NCI-H345 treated with DMSO at 0.1 percent for 48 hours (cell line): ENCODE data around the gene TTC19.

Experiments used
- DNase-seq: peaks from one replicate; lab custom pipeline; 2025; ENCODE audit not compliant: unreplicated experiment; lab: John Stamatoyannopoulos, UW

The TTC19 gene, protein sequence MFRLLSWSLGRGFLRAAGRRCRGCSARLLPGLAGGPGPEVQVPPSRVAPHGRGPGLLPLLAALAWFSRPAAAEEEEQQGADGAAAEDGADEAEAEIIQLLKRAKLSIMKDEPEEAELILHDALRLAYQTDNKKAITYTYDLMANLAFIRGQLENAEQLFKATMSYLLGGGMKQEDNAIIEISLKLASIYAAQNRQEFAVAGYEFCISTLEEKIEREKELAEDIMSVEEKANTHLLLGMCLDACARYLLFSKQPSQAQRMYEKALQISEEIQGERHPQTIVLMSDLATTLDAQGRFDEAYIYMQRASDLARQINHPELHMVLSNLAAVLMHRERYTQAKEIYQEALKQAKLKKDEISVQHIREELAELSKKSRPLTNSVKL

DNA sequence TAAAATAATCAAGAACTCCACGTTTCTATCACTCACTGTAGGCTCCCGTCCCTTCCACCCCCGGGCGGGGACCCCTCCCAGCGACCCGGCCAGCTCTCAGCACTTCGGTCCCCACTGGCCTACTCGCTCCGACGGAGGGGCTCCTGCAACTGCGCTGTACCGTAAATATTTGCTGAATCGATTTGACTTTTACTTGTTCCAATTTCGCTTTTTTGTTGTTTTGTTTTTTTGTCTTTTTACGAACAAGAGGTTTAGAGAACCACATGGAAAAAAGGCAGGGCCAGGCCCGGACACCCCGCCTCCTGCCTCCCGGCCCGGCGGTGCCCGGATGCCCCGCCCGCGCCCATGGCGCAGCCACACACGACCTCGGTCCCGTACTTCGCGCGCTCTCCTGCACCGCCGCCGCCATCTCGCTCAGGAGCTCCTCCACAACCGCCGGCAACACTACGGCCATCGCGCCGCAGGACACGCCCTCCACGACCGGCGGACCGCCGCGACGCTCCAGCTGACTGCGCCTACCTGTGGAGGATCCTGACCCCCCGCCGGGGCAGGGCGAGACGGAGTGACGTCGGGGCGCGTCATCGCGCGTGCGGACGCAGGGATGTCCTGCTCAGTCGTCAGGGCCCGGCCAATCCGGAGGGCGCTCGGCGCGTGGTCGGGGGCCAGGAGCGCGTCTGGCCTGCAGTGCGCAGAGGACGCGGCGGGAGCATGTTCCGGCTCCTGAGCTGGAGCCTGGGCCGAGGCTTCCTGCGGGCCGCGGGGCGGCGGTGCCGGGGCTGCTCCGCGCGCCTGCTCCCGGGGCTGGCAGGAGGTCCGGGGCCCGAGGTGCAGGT, at the start of gene TTC19, which contains the start of gene ZSWIM7:
TTC19 (plus strand) TSS at position 684 of the 833 bp plus-strand sequence; CDS start at position 709, 25 bp downstream.
ZSWIM7 (minus strand) TSS at position 564 of the 833 bp plus-strand sequence; CDS start at position 454, 110 bp downstream.
- DNase-seq = peak; percentile 67

DNA sequence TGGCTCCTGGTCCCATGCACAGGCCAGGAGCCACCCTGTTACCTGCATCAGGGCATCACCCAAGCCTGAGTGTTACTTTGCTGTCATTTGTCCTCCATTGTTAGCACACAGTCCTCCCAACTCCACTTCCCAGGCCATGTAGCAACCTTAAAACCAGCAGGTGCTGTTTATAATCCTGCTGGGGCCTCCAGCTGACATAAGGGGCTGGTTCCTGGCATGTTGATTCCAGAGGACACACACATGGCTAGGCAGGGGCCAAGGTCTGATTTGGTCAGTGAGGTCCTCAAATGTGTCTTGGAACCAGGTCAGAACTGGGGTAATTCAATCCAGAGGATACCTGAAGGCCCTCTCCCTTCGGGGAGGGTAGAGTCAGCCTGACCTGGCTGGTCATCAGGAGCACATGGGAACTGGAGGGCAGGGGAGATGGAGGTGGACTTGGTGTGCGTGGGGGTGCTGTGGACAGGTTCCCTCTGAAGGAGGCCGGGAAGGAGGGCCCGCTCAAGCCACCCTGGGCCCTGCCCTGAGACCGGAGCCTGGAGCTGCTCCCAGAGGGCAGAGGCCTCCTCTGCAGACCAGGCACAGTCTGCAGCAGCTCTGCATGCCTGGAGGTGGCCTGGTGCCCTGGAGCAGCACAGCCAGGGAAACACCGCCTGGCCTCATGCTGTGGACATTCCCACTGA, 48.1 kb upstream of the TTC19 start:
- DNase-seq = no peak

DNA sequence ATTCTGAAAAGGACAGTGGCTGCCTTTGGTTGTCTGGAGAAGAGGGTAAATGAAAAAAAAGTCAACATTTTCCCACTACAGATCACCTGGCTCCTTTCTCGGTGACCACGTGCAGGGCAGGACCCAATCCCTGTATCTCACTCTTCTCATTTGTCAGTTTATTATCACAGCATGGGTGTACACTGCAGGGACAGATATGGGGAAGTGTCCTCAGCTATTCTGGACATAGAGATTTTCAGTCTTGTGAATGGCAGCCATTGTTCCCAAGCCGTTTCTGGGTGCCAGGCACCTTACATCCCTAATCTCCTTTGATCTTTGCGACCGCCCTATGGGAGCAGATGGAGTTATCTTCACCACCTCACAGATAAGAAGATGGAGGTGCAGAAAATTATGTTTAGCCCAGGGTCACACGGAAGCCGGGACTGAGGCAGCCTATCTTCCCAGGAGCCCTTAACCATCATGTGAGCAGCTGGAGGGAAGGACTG, 47.5 kb upstream of the TTC19 start:
- no peak for DNase-seq

DNA sequence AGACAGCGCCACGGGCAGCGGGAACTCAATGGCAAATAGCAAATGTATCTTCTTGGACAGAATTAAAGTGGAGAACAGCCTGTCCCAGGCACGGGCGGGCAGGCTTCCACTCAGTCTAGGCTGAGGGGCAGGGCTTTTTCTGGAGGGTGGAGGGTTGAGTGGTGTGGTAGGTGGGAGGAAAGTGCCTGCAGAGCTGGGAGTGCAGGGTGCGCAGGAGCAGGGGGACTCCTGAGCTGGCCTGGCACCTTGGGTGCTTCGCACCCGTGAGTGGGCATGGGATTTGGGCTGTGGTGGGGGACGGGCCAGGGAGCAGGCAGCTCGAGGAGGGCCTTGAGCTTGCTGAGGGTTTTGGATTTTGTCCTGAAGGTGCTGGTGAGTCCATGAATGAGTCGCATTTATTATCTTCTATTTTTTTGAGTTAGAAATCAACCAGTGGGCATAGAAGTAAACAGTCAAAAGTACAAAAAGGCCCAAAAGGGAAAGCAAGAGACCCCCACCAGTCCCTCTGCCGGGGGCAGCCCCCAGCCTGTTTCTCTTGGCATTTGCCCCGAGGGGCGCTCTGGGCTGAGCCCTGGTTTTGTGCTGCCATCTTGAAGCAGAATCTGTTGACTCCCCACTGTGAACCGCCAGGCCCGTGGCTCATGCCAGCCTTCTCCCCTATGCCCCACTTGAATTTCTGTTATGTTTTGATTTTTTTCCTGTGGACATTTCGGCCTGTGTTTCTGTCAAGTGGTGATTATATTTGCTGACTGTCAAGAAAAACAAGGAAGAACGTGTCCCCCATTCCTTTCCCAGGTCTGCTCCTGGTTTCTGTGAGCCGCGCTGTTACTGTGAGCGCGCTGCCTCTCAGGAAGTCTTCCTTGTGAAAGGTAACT, 46.5 kb upstream of the TTC19 start:
- no peak for DNase-seq

DNA sequence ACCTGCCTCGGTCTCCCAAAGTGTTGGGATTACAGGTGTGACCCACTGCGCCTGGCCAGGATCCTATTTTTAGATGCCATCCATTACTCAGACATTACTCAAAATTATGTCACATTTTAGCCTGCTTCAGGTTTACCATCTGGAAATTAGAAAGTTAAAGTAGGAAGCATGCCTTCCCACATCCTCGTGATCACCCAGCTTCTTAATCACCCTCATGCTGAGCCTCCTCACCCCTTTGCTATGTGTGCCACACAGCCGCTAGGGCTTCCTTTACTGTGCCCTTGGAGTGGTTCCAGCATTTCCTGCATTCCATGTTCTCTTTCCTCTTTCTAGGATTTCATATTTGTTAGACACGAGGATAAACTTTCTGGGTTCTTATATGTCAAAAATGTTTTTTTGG, 45.4 kb upstream of the TTC19 start:
- DNase-seq = no peak

DNA sequence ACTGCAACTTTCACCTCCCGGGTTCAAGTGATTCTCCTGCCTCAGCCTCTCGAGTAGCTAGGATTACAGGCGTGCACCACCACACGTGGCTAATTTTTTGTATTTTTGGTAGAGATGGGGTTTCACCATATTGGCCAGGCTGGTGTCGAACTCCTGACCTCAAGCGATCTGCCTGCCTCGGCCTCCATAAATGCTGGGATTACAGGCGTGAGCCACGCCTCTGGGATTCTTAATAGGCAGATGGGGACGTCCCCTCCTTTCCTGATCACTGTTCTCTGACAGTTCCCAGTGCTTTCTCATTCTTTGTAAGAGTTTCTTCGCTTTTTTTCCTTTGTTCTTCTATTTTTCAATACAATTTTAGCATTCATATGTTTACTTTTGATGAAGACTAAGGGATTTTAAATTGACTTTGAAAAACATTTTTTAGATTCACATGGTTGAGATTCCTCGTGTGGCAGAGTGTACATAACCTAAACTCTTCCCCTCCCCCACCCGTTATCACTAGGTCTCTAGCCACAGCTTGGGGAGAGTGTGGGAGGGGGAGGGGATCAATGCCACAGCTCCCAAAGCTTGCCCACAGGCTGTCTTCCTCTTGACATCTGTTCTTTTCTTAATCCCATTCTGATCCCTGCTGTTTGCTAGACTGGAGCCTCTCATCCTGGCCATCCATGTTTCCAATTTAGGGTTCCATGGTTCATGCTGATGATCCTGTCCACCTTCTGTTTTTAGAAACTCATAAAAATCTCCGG, 43.7 kb upstream of the TTC19 start:
- DNase-seq = no peak

DNA sequence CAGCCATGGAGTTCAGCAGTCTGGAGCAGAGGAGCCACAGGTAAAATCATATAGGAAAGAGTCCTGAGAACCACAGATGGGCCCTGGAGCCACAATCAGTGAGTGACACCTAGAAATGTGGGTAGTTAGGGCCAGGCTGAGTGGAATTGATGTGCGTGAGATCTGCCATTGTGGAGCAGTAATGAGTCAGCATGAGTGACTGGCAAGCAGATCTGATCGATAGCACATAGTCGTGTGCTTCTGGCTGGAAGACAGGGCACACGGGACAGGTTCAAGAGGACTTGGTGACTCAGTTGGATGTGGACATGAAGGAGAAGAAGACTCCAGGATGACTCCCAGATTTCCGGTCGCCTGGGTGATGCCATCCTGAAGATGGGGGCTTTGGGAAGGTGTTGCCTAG, 42.4 kb upstream of the TTC19 start:
- no peak for DNase-seq

DNA sequence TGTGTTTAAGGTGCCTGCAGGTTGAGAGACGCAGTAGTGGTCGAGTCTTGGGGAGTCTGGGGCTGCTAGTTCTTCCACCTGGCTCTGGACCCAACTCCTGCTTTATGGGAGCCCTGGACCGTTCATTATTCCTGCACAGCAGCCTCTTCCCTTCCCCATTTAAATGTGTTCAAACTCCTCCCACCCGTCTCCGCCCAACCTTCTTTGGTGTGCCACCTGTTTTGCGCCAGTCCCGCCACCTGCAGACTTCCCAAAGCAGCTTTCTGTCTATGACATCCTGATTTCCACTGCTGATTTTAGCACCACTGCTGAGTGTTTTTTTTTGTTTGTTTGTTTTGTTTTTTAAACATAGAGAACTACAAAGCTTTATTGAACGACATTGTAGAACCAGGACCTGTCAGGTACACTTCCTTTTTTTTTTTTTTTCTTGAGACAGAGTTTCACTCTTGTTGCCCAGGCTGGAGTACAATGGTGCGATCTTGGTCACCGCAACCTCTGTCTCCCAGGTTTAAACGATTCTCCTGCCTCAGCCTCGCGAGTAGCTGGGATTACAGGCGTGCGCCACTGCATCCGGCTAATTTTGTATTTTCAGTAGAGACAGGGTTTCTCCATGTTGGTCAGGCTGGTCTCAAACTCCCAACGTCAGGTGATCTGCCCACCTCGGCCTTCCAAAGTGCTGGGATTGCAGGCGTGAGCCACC, 41.9 kb upstream of the TTC19 start:
- no peak for DNase-seq

DNA sequence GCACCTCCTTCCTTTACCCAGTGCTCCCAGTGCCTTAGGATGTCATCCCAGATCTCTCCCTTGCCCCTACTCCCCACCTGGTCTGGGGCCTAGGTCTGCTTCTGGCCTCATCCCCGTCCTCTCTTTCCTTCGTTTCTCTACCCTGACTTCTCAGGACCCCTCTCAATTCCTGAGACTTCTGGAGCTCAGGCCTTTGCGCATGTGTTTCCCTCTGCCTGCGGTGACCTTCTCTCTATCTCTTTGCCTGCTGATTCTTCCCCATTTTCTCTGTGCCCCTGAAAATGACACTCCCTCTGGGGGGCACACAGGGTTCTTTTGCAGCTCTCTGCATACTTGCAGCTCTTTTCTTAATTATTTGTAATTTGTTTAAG, 41.2 kb upstream of the TTC19 start:
- DNase-seq = no peak

DNA sequence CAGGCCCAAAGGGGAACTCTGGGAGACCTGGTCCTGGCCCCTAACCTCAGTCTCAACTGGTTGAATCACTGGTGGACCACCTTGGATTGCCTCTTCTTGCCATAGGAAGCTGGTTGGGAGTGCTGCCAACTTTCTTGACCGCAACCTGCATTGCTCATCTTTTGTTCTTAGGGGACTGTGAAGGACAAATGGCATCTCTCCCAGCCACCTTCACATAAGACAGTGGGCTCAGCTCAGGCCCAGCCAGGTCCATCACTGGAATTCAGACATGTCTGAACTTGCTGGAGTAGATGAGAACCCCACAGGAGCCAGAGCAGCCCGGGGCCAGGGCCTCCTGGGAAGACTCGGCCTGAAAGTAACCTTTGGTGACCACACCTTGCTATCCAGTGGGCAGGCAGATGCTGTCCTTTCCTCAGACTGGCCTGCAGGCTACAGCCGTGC, 35.9 kb upstream of the TTC19 start:
- DNase-seq = no peak

DNA sequence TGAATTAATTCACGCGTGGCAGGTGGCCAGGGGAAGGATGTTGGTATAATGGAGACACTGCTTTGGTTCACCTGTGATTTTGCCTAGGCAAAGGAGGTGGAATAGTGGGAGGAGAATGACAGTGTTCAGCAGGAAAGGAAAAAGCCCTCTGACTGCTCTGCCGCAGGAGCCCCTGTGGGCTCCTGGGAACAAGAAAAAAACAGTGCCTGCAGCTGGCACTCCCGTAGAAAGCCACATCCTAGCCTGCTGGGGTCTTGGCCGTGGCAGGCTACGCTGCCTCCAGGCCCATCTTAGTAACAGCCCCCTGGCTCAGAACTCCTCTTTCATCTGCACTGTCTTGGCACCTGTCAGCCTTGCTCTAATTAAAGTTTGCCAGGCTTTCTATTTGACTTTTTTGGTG, 34.1 kb upstream of the TTC19 start:
- no peak for DNase-seq

DNA sequence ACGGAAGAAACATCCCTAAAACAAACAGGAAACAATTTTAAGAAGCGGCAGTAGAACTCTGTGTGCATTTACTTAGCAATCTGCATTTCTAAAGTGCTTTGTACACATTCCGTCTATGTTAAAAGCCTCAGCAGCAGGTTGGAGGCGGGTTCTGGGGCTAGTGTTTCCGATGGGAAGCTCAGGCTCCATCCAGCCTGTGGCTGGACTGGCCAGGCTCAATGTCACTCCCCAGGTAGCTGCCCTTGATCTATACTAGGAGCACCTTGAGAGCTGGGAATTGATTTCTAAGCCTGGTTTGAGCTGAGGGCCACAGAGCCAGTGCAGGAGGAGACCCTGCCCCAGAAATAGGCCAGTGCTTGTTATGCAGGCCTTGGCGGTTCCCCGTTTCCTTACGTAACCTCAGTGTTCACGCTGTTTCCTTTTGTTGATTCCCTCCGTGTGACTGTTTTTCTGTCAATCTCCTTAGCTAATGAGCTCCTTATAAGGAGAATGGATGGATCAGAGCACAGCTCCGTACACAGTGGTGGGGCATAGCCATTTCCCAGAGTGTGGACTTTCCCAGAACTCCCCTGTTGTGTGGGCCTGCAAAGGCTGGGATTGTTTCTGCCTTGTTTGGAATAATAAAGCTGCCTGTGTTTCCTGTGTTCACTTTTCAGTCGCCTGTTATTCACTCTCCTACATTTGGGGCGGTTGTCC, 33.3 kb upstream of the TTC19 start:
- peak; percentile 7 for DNase-seq

DNA sequence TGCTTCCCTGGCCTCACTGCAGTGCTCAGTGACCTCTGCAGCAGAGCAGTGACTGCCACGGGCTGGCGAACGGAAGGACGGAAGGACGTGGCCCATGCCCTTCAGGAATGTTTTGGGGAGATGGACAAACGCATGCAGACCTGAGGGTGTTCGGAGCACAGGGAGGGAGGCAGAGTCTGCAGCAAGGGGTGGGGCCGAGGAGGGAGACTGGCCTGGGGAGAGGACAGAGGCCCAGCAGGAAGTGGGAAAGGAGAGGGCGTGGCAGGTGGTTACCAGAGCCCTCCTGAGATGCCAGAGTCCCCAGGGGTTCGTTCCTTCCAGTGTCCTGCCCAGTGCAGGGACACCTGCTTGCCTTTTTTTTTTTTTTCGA, 32.8 kb upstream of the TTC19 start:
- no peak for DNase-seq

DNA sequence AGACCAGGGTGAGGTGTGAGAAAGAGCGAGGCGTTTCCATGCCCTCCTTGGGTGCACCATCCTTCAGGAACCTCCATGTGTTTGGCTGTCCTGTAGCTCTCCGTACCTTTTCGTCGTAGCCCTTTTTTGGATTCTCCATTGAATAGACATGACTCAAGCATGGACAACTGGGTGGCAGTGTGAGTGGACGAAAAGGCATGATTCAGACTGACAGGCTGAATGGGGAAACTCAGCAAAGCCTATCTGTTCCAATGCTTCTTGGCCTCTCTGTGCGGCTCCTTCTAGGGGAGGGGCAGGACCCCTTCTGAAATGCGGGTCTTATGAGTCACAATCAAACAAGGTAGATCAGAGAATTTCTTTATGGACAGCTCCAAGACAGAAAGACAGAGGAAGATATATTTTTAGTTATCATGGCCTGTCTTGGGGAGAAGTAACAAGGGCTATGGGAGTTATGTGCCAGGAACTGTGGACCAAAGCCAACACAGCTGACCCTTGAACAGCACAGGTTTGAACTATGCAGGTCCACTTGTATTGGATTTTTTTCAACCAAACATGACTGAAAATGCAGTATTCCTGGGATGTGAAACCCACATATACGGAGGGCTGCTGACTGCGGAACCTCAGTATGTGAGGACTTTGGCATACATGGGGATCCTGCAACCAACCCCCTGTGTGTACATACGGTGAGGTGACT, 31.8 kb upstream of the TTC19 start:
- no peak for DNase-seq

DNA sequence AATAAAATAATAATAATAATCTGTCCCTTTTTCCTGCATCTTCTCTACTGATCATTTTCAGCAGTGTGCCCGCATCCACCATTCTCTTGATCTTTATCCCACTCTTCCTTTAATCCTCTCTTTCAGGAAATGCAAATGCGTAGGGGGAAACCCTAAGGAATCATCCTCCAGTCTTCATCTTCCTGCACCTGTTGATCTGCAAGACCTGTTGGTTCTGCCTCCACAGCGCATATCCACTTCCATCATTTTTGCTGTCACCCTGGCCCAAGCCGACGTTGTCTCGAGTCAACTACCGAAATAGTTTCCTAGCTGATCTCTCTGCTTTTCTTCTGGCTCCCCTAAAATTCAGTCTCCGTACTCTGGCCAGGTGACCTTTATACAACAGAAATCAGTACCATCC, 30.2 kb upstream of the TTC19 start:
- no peak for DNase-seq

DNA sequence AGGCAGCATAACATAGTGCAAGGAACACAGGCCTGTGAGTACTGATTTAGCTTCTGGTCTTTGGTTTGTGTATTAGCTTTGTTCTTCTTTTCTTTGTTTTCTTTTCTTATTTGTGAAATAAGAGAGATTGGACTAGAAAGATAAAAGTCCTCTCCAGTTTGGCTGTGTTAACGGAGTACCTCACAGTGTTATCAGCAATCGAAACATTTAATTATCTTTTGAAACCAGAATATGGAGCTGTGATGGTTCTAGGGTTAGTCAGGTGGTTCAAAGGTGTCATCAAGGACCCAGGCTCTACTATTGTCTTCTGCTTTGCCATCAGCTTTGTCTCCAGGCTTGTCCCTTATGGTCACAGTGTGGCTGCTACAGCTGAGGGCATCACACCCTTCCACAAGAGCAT, 29.1 kb upstream of the TTC19 start:
- DNase-seq = no peak

DNA sequence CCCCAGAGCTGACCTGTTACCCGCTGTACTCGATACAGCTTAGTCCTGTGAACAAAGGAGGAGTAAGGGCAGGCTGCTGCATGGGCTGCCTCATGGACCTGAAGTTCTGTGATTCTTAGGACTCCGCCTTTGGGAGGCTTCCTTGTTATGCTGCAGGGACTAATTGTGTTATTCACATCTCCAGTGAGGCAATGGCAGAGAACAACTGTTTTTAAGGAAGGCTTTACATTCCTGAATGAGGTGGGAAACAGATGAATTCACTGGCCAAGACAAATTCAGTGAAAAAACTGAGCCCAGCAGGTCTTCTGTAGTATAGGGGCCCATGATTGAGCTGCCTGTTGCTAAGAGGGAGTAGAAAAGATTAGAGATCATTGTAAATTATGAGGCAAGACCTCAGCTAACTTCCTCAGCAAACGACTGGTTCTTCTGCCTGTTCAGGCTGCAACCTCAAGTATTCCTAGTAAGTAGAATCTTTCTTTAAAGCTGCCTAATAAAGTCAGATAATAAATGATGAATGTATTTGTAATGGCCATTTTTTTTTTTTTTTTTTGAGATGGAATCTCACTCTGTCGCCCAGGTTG, 28.4 kb upstream of the TTC19 start:
- no peak for DNase-seq

DNA sequence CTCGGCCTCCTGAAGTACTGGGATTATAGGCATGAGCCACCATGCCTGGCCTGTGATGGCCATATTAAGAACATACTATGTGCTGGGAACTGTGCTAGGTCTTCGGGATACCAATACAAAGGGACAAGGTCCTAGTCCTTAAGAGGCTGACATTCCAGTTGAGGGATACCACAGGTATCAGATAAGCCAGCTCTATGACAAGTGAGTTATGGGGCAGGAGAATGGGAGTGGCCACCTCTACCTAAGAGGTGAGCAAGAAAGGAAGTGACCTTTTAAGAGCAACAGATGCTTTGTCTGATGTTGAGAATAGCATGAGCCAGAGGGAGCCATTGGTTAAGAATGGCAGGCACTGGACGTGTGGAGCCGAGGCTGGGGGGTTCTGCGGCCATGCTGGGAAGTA, 27.7 kb upstream of the TTC19 start:
- DNase-seq = no peak
